ENCODE data around the gene NBPF4.
"Not testable (repeated sequence)": the region's sequence is repeated elsewhere in the genome, so short reads cannot be mapped to it uniquely, and the experiment has no call there.

DNA sequence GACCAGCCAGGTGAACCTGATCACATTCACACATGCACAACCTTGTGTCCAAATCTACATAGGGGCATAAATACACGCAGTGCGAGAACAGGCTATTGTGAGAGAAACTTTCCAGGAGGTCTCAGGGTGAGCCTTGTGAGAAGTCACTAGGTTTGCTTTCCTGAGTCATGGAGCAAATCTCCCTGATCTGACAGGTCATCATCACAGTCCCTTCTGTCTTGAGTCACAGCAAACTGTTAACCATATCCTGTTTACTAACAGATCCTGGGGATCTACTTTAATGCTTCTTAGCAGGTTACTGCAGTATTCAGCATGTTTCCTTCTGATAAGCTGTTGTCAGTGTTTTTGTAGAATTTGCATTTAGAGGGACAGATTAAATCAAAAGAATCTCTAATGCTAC lies 8.6 kb downstream of the NBPF4 start:
- TF ChIP-seq, protein P1, sequence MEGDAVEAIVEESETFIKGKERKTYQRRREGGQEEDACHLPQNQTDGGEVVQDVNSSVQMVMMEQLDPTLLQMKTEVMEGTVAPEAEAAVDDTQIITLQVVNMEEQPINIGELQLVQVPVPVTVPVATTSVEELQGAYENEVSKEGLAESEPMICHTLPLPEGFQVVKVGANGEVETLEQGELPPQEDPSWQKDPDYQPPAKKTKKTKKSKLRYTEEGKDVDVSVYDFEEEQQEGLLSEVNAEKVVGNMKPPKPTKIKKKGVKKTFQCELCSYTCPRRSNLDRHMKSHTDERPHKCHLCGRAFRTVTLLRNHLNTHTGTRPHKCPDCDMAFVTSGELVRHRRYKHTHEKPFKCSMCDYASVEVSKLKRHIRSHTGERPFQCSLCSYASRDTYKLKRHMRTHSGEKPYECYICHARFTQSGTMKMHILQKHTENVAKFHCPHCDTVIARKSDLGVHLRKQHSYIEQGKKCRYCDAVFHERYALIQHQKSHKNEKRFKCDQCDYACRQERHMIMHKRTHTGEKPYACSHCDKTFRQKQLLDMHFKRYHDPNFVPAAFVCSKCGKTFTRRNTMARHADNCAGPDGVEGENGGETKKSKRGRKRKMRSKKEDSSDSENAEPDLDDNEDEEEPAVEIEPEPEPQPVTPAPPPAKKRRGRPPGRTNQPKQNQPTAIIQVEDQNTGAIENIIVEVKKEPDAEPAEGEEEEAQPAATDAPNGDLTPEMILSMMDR (IDR thresholded peaks at IDR 0.05) = not testable (repeated sequence)
- TF ChIP-seq POLR2AphosphoS5 (IDR thresholded peaks at IDR 0.05; ENCODE audit: low read depth, low read length) = not testable (repeated sequence)
